NCI-H146 (cell line): ENCODE measurements around the gene DYNLT2.

Experiments used
- DNase-seq: peaks from one replicate; lab custom pipeline; 2025; lab: John Stamatoyannopoulos, UW

Gene DYNLT2, protein sequence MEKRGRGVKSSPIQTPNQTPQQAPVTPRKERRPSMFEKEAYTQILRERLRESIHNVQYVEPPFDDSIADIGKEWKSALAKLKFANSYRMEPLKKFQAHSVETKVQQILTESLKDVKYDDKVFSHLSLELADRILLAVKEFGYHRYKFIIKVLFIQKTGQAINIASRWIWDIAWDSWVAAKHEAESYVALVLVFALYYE

DNA sequence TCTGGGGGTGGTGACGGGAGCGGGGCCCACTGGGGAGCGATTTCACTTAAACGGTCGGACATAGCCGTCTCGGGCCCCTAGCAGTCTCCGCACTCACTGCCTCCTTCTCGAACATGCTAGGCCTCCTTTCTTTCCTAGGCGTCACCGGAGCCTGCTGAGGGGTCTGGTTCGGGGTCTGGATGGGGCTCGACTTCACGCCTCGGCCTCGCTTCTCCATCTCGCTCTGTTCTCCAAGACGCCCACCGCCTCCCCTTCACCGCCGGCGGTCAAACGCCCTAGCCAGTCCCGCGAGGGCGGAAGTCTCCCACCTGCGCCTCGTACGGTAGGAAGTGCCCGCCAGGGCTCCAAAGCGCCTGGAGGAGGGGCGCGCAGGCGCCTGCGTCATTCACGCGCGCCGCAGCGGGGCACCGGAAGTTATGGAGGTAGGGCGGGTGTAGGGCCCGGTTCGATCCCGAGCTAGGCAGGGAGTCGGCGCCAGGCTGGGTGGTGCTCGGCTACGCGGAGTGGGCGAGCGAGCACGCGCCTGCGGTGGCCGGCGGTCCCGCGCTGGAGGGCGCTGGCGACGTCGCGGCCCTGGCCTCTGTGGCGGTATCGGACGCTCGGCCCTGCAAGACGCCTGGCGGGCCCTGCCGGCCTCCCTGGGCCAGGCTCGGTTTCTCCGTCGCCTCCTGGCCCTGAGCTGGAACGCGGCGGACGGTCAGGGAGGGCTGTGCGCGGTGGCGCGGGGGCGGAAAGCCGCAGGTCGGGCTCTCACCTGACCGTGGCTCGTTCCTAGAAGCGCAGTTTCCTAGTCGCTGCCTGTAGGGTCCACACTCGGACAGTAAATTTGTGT lies at the start of gene DYNLT2, which contains the start of gene ERMARD:
TSS of gene DYNLT2 (minus strand) at position 331 of the 832 bp plus-strand sequence. CDS start at position 217, 114 bp downstream.
TSS of gene ERMARD (plus strand) at position 381 of the 832 bp plus-strand sequence. CDS start at position 417, 36 bp downstream.
- DNase-seq: peak; percentile 99

DNA sequence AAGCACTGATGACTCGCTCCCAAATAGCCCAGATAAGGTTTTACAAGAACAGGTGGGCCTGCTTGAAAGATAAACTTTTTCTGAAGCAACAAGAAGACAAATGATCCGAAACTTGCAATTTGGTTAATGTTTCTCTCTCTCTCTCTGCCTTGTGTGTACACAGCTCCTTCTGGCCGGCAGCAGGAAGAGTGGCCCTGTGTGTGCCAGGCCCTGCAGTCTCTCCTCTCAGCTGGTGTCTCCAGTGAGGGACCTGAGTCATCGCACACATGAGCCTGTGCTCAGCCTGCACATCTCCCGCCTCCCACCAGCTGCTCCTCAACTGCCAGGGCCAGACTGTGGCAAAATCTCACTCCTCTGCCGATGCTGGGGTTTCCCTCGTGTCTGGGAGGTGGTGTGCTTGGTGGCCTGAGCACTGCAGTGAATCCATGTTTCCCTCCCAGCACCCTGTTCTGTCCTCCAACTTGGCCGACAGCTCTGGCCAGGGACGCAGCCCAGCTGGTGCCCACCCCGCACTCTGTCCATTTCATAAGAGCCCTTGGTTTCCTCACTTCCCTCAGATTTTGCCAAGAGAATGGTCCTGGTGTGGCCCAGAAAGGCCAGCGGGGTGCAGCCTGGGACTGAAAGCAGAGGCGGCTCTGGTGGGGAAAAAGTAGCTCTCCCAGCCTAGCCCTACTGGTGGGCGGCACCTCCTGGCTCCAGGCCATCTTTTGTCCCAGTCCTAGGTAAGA lies 49.5 kb upstream of the DYNLT2 start:
- DNase-seq: peak; percentile 85

DNA sequence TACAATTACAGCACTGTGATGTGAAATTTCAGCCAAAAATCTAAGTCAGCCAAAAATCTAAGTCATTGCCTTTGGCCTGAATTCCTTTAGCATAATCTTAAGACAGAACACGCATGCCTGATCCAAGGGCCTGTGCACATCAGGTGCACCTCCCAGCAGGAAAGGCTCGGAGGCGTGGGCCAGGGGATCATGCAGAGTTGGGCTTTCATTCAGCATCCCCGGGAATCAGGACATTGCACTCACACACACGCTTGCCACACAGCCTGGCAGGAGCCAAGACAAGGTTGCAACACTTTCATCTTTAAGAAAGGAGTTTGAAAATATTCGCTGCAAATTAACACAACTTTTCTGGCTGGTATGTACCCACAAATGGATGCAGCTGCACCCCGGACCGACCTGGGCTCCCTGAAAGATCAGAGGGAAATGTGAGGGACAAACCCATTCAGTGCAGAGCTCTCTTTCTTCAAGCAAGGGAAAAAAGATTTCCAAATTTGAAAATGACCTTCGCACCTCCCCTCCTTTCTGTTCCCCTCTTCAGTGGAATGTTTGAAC lies 48.8 kb upstream of the DYNLT2 start:
- DNase-seq: peak; percentile 23

DNA sequence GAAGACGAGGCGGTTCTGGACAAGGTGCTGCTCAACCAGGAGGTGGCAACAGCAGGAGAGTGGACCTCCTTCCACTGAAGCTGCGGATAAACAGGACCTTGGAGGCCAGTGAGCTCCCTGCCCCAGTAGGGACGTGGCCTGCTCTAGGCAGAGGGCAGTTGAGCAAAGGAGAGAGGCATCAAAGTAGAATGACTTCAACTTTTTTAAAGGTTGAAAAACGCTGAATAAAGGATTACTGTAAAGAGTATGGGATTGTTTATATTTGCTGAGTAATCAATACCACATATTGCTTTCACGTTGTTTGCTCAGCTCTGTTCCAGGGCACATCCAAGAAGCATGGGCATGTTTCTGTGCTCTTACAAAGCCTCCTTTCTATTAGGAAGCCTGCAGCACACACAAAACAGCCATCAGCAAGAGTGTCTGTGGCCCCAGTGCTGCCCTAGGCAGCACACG lies 48.1 kb upstream of the DYNLT2 start:
- DNase-seq: peak; percentile 67

DNA sequence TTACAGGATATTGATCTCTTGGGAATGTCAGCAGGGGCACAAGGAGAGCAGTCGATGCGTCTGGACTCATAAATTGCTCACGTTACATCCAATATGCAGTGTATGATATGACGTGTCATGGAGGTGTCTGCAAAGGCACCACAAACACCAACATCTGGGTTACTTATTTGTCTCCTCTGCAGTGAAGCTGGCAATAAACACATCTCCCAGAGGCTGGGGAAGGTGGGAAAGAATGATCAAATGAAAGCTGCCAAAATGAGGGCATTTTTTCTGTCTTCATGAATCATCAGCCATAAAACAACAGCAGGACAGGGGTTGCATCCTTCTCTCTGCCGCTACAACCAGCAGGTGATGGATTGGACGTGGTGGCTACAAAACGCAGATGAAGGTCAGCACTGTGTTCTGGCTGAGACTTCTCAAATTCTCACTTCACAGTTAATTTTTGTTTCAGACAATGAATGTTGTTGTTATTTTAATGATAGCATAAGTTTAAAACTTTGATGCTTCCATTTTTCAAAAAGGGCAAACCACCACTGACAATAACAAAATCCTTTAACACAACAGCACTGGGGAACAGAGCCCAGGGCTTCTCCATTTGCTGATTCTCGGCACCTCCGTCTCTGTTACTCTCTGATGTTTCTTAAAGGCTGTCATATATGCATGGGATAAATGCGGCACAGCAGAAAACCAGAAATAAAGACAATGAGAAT lies 47.5 kb upstream of the DYNLT2 start:
- DNase-seq: no peak

DNA sequence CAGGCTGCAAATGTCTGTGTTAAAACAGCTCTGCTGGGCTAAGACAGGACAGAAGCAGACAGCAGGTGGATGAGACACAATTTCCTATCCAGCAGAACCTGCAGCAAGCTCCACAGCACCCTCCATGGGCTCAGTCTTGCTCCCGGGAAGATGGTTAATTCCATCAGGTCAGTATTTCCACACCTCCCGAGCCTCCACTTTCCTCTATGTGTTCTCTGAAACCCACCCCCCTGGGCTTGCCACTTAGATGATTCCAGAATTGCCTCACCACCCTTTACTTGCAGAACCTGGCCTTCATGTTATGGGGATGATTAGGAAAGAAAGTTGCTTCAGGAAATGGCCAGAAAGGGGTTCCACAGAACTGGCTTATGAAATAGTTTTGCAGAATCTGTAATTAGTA lies 43.8 kb upstream of the DYNLT2 start:
- peak; percentile 42 for DNase-seq

DNA sequence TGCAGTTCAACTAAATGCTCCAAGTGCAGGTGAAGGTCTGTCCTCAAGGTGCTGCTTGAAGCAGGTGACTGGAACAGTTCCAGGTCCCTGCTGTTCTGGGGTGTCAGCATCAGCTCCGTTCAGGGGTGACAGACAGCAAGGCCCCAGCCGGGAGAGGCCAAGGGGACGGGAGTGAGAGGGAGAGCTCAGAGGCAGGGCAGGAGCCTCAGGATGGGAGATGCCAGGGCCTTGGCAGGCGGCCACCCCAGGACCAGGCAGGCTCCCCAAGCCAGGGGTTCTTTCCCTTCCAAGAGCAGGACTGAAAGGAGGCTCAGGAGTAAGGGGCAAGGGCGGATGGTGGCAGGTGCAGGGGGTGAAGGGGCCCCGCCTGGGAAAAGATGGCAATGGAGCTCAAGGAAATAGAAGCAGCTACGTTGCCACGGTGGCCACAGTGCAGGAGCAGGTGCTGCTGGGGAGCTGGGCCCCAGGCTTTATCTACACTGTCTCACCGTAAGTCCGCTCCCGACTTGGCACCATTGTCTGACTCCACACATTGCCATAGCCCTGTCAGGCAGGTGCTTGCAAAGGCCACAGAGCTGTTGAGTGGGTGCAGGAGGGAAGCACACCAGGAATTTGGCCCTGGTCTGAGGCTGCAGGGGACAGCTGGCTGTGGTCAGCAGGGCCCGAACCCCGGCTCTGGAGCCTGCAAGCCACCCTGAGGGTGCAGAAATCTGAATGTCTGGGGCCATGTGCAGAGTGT lies 43.1 kb upstream of the DYNLT2 start:
- peak; percentile 80 for DNase-seq

DNA sequence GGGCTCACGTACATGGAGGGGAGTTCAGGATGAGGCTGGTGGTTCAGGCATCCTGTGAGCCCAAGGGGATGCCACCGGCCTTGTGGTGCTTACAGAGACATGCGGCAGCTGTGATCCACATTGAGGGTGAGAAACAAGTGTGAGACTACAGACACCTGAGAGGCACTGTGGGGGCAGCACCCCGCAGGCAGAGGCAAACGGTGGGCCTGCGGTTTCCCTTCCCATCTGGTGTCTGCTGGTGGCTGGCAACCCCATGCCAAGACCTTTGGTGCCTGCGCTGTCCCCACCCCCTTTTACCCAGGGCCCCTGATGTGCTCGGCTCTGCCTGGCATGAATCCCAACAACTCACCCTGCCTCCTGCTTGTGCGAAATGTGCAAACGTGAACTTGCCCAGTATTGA lies 42.0 kb upstream of the DYNLT2 start:
- no peak for DNase-seq

DNA sequence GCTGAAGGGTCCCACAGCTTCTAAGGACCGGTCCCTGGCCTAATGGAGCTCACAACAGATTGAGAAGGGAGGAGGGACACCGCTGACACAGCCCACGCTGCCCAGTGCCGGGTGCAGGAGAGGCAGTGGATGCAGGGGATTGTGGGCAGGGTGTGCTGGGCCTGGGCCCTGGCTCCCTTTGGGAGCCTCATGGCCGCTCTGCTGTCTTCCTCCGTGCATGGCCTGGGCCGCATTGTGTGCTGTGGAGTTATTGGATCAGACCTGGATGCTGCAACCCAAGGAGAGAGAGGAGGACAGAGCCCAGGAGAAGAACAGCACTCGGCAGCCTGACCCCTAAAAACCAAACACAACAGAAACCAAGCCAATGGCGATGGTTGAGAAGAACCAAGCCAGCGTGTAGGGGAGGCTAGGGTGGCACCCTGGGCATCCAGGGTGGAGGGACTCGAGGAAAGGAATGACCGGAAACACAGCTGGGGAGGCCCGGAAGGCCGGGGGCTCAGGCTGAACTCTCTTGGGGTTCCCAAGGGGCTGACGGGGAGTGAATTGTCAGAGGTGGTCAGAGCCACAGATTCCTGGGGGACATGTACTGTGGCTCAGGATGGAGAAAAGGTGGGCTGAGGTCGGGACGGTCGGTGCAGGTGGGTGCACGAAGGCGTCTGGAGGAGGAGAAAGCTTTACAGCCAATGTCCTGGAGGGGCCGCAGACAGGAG lies 41.1 kb upstream of the DYNLT2 start:
- no peak for DNase-seq

DNA sequence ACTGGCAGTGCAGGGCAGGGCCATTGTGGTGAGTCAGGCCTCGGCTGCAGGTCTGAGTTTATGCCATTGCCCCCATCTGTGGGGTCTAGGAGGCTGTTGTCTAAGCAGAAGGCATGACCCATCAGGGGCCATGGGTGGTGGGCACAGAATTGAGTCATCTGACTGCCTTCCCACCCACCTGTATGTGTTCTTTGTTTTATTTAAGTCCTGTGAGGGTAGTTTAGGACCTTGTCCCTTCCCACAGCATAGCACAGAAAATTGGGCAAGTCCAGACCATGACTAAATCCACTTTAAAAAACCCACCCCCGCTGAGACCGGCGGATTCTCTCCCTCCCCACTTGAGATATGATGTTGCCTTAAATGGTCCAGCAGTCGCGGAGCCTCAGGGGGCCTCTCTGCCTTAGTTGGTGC lies 40.4 kb upstream of the DYNLT2 start:
- no peak for DNase-seq

DNA sequence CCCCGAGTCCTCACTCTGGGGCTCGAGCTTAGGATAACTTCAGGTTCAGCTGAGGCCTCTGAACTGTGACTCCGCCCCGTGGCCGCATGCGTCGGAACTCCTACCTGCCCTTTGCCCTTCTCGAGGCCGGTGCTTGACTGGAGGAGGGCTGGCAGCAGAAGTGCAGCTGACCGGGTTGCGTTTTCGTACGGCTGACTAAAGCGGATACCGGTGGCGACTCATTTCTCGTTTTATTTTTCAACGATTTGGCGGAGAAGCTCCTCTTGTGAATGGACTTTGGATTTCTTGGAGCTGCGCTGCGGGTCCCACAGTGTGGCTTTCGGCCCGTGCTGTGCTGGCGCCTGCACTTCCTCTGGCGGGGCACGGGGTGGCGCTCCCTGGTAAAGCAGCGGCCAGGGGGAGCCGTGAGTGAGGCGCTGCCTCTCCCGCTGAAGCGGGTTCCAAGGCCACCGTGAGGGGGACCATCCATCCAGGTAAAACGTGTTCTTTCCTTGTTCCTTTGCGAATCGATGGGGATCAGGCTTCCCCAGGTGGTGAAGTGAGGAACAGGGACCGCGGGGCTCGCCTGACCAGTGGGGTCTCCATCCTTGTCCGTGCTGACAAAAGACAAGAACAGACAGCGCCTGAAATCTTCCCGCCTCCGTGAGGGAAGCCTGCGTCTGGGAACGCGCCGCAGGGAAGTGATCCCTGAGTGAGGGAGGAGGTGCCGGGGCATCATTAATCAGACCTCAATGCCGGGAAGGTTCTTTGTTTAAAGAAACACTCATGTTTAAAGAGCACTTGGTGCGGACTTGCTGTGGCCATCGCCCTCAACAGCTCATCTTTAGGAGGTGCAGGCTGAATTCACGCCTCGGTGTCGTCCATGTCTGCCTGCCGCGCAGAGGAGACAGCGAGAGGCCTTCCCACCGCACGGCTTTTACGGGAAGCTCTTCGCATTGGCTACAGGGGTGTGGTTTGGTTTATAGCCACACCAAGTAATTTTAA lies 38.9 kb upstream of the DYNLT2 start:
- peak; percentile 95 for DNase-seq

DNA sequence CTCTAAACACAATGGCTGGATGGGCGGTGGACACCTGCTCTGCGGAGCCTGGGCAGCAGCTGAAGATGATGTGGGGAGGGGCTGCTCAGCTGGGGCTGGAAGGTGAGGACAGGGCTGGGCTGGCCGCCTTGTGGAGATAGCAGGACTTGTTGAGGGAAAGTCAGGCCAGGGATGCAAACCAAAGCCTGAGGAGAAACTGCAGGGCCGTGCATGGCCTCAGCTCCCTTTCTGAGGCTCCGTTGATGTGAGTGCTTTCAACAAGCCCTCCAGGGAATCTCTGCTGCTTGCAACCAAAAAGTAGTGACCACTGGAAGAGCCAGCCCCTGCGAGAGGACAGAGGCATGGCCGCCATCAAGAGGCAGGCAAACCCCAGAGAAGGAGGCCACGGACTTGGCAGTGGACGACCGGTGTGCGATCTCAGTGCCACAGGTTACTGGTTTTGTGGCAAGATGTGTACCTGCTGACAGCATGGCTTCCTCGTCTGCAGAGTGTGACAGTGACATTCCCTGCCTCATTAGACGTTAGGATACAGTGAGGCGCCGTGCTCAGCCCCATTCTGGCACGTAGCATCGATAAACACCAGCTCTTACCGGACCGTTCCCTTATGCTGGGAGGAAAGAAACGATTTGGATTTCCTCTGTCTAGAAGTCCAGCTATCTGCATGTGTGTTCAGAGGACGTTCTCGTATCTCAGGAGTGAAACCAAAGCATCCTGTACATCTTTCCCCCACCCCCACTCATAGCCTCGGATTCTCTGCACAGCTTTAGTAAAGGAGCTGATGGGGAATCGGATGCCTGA lies 38.0 kb upstream of the DYNLT2 start:
- peak; percentile 98 for DNase-seq

DNA sequence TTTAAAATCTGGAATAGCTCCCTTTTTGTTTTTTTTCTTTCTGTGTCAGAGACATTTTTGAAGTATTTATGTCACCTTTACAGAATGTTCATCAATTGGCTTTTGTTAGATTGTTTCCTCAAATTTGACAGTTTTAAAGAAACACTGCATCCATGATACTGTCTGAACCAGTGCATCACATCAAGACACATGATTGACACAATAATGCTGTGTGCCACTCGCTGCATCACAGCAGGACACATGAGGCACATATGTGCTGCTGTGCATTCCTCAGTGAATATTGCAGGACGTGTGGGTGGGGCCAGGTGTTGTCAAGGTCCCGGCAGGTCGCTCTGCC lies 37.4 kb upstream of the DYNLT2 start:
- no peak for DNase-seq

DNA sequence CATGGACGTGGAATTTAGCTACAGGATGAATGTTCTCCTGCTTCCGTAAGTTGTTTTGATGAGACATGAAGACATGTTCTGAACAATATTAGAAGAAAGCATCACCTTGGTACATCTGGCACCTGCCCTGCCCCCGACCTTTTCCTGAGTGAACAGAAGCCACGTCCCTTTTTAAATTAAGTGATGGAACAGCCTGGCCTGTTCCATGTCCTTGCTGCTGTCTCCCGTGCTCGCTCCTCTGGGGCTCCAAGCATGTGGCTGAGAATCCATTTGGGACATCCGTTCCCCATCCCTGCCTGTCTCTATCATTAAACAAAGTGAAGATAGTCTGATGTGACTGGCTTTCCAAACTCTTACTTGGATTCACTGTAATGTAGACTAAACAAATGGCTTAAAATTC lies 36.4 kb upstream of the DYNLT2 start:
- no peak for DNase-seq

DNA sequence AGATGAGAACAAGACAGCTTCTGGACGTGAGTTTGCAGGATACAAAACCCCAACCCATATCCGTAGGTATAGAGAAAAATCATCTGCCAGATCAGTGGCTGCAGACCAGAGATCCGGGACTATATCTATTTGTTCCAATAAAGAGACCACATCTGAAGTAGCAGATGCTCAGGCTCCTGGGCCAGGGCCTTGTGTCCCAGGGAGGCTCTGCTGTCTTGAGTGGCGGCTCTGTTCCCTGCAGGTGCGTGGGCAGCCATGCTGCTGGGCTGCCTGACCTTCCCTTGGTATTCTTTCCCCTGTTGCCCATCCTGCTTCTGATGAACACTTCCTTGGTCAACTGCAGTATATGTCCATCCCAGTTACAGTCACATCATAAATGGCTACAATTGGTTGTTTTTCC lies 35.0 kb upstream of the DYNLT2 start:
- no peak for DNase-seq

DNA sequence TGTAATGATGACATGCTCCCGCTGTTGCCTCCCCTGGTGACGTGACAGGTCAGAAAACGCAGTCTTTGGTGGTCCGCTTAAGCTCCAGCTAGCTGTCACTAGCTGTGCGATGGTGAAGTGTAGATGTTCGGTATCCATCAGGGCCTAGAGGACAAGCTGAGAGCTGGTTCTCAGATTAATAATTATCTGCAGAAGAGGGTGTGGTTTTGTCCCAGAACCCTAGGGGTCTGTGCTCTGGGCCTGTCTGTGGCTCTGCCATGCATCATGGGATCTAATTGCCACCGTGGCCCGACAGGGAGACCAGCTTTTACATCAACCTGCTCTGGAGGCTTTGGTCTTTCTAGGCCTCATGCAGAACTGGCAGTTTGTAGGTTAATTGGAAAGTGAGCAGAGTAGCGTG lies 34.2 kb upstream of the DYNLT2 start:
- no peak for DNase-seq

DNA sequence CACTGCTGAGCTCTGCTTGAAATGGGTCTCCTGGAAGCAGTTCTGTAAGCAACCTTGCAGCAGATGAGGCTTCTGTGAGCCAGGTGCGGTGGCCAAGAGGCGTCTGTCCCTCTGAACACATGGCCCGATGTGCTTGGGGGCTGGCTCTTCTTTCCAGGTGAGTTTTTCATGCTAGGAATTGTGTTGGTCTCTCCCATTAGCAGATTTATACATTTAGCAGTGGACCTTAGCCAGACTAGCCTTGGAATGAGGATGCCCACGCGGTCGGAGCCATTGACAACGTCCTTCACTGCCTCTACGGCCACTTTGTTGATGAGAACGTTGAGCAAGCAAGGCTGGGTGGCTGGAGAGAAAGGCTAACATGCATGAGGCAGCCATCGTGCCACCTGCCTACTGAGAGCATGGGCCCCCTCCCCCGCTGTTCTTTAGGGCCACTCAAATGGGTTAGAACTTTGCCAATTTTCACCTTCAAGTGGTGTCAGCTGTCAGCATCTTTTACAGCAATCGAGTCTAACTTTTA lies 33.5 kb upstream of the DYNLT2 start:
- no peak for DNase-seq
